ENCODE data around the gene AXIN1. TPM values are rescaled to one million over a fixed set of nuclear protein-coding genes. Genes with fewer than 3 reads are reported as not detected.

The AXIN1 gene
- total and polyA plus RNA-seq, 2 donors (not counting 3 experiments of a cell fraction or from before 2014, with no cell fraction given) = 8.3 to 21.9 TPM

DNA sequence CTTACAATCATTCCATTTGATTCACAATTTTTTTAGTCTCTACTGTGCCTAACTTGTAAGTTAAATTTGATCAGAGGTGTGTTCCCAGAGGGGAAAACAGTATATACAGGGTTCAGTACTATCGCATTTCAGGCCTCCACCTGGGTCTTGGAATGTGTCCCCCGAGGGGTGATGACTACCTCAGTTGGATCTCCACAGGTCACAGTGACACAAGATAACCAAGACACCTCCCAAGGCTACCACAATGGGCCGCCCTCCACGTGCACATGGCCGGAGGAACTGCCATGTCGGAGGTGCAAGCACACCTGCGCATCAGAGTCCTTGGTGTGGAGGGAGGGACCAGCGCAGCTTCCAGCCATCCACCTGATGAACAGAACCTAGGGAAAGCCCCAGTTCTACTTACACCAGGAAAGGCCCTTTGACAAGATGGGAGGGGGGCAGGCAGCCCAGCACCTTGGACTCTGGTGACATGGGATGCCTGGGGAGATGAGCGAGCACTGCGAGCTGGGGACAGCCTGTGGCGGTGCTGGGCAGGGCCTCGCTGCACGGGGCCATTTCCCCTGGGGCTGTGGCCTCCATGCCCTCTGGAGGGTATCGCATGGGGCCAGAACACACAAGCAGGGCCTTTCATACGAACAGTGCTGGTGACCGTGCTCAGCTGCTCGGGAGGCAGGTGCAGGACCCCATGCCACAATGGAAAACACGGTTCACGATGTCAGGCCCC, 35.6 kb downstream of the AXIN1 start:
- FAIRE-seq (no peak), DNase-seq (ENCODE audit: low read depth, low spot score) (no peak)
- Histone ChIP-seq H3K4me2 (ENCODE audit: insufficient read depth, low read length) (no peak overlapping the region), H2AFZ (ENCODE audit: low read depth, low read length) (no peak overlapping the region), H3K27me3 (ENCODE audit: control insufficient read depth in 2 of 2, insufficient read depth in 2 of 2, low read length in 2 of 2) (no peaks in the 10 kb centered on the region), H3K9ac (replicated peaks; ENCODE audit: extremely low read depth, insufficient read depth, low read length) (no peak overlapping the region), H3K9me1 (replicated peaks; ENCODE audit: control insufficient read depth, extremely low read depth, insufficient read depth, low read length) (no peaks in the 10 kb centered on the region), H4K20me1 (replicated peaks; ENCODE audit: control insufficient read depth, extremely low read depth, insufficient read depth, low read length) (no peaks in the 10 kb centered on the region), H3K79me2 (ENCODE audit: control insufficient read depth, insufficient read depth, low read length) (peaks cover 47% of the 10 kb centered on the region), H3K4me1 (ENCODE audit: control insufficient read depth, extremely low read depth, insufficient read depth, low read length) (no peaks in the 10 kb centered on the region), H3K4me3 (replicated peaks in 1 of 3; ENCODE audit: insufficient read depth in 1 of 3, low read depth in 1 of 3, low read length in 3 of 3) (no peak overlapping the region), H3K27ac (ENCODE audit: insufficient read depth, low read depth, low read length) (no peak overlapping the region), H3K36me3 (ENCODE audit: control insufficient read depth in 2 of 2, extremely low read depth in 1 of 2, insufficient read depth in 2 of 2, low read length in 2 of 2) (peaks cover 3 to 18% of the 10 kb centered on the region in 2 experiments), H3K9me3 (replicated peaks; ENCODE audit: control insufficient read depth, insufficient read depth, low read length) (no peaks in the 10 kb centered on the region)
- dilution Hi-C loops (cut with MboI; ENCODE audit: extremely low pct_ligation_motif_present, low sequenced_read_pairs) = no loop called here
- BruUV-seq (replicated peaks) = no TSS peak
- TF ChIP-seq MYC (IDR thresholded peaks at IDR 0.05; ENCODE audit: low read depth, low read length) (no peak), FOS (IDR thresholded peaks at IDR 0.05; ENCODE audit: borderline replicate concordance, insufficient read depth, low read length) (no peak), GATA2 (IDR thresholded peaks at IDR 0.05; ENCODE audit: insufficient read depth, insufficient read length, low read depth, low read length) (no peak), POLR2A (IDR thresholded peaks at IDR 0.05; ENCODE audit: low read depth, low read length) (no peak), JUN (IDR thresholded peaks at IDR 0.05; ENCODE audit: borderline replicate concordance, insufficient read depth, insufficient read length, low read depth) (no peak), POLR2AphosphoS5 (IDR thresholded peaks at IDR 0.05; ENCODE audit: insufficient read depth, low read depth, low read length) (no peak), EZH2 (IDR thresholded peaks at IDR 0.05; ENCODE audit: borderline replicate concordance, low read depth, low read length, severe bottlenecking) (no peak)
- TF ChIP-seq, protein P1, sequence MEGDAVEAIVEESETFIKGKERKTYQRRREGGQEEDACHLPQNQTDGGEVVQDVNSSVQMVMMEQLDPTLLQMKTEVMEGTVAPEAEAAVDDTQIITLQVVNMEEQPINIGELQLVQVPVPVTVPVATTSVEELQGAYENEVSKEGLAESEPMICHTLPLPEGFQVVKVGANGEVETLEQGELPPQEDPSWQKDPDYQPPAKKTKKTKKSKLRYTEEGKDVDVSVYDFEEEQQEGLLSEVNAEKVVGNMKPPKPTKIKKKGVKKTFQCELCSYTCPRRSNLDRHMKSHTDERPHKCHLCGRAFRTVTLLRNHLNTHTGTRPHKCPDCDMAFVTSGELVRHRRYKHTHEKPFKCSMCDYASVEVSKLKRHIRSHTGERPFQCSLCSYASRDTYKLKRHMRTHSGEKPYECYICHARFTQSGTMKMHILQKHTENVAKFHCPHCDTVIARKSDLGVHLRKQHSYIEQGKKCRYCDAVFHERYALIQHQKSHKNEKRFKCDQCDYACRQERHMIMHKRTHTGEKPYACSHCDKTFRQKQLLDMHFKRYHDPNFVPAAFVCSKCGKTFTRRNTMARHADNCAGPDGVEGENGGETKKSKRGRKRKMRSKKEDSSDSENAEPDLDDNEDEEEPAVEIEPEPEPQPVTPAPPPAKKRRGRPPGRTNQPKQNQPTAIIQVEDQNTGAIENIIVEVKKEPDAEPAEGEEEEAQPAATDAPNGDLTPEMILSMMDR (IDR thresholded peaks at IDR 0.05; ENCODE audit: extremely low read depth in 1 of 2, insufficient read depth in 1 of 2, low read depth in 1 of 2, low read length in 2 of 2) = no peak
- TF ChIP-seq, protein P2, sequence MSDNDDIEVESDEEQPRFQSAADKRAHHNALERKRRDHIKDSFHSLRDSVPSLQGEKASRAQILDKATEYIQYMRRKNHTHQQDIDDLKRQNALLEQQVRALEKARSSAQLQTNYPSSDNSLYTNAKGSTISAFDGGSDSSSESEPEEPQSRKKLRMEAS (IDR thresholded peaks at IDR 0.05; ENCODE audit: insufficient read depth, insufficient read length) = no peak
- intact Hi-C loops (cut with micrococcal nuclease) = no loop called here
- CTCF ChIA-PET = no interaction called here
- POLR2A ChIA-PET = no interaction called here

Measured in endothelial cell of umbilical vein (primary cell).